Panc1 (cell line): ENCODE measurements around the gene MDN1. TPM values are rescaled to one million over a fixed set of nuclear protein-coding genes. Genes with fewer than 3 reads are reported as not detected.

Experiments
- ATAC-seq: fragments of 200-7000 bp; cut with Tn5 transposase; 2 replicates; pipeline ENCODE4 v1.9.1; 2020; ENCODE audit warnings: mild to moderate bottlenecking, moderate library complexity
- BruUV-seq: library from RNA; stranded (reverse); fragments of 400-500 nt; replicated peaks from 2 replicates; lab custom pipeline; 2021; lab: Mats Ljungman, UMichigan
- CTCF ChIA-PET: fragments of 300-600 bp; sonication (Branson Sonifier 250); formaldehyde crosslinking; loops from one replicate; lab custom pipeline; 2022; ENCODE audit warnings: antibody characterized with exemption; lab: Charles Lee
- POLR2A ChIA-PET: fragments of 300-600 bp; sonication (Branson Sonifier 250); formaldehyde crosslinking; loops from one replicate; lab custom pipeline; 2022; ENCODE audit warnings: antibody characterized with exemption; lab: Charles Lee
- DNase-seq: peaks from one replicate; pipeline ENCODE4 v3.0.0-alpha.2; 2010; ENCODE audit warnings: low read depth, low spot score
- H3K27ac ChIP-seq: 2 replicates; pipeline ENCODE4 v1.5.1; 2011; ENCODE audit warnings: mild to moderate bottlenecking, low read length, inconsistent platforms
- H3K27me3 ChIP-seq: fragments of 200-500 bp; sonication (Bioruptor generic); 2 replicates; pipeline ENCODE4 v1.6.0; 2014; ENCODE audit warnings: low read length, inconsistent platforms; ENCODE audit not compliant: control insufficient read depth, insufficient read depth
- H3K36me3 ChIP-seq: fragments of 200-500 bp; sonication (Bioruptor generic); 2 replicates; pipeline ENCODE4 v1.5.1; 2014; ENCODE audit warnings: inconsistent platforms, mild to moderate bottlenecking, low read length, moderate library complexity; ENCODE audit not compliant: control insufficient read depth, insufficient read depth
- H3K4me1 ChIP-seq: 2 replicates; pipeline ENCODE4 v1.5.1; 2011; ENCODE audit warnings: inconsistent platforms, mild to moderate bottlenecking, low read length, moderate library complexity; ENCODE audit not compliant: control insufficient read depth, insufficient read depth
- H3K4me3 ChIP-seq, 2 experiments: 2 replicates each; pipeline ENCODE4 v1.5.1; 2011 to 2012; ENCODE audit warnings: low read depth in 2 of 2, low read length in 2 of 2, mild to moderate bottlenecking in 2 of 2, inconsistent platforms in 1 of 2, moderate library complexity in 1 of 2
- H3K9me3 ChIP-seq: fragments of 200-500 bp; sonication (Bioruptor generic); 2 replicates; pipeline ENCODE4 v1.5.1; 2014; ENCODE audit warnings: low read depth, mild to moderate bottlenecking, inconsistent platforms, low read length, moderate library complexity; ENCODE audit not compliant: control insufficient read depth, insufficient read depth
- CTCF ChIP-seq: fragments of 450-650 bp; IDR thresholded peaks from 2 replicates; pipeline ENCODE4 v1.5.1; 2017; ENCODE audit warnings: mild to moderate bottlenecking
- POLR2AphosphoS5 ChIP-seq: IDR thresholded peaks from 2 replicates; pipeline ENCODE4 v1.6.1; 2012; ENCODE audit warnings: mild to moderate bottlenecking, low read depth, low read length, moderate library complexity
- REST ChIP-seq, 2 experiments: IDR thresholded peaks; 2 replicates each; pipeline ENCODE4 v1.6.1; 2011 to 2012; ENCODE audit warnings: low read depth in 2 of 2, control low read depth in 1 of 2, low read length in 1 of 2, mild to moderate bottlenecking in 1 of 2, moderate library complexity in 1 of 2; ENCODE audit not compliant: insufficient read depth in 1 of 2
- SIN3A ChIP-seq: IDR thresholded peaks from 2 replicates; pipeline ENCODE4 v1.6.1; 2012; ENCODE audit warnings: low read depth, mild to moderate bottlenecking, low read length, moderate library complexity, borderline replicate concordance; ENCODE audit not compliant: insufficient read depth
- TCF7L2 ChIP-seq: IDR thresholded peaks from 2 replicates; pipeline ENCODE4 v1.6.1; 2011; ENCODE audit warnings: mild to moderate bottlenecking, low read depth, low read length, inconsistent platforms
- in situ Hi-C: cut with HindIII; loops from 2 replicates; pipeline ENCODE4 v1.10.0; 2016; ENCODE audit warnings: low sequenced_read_pairs, low pct_unique_long_range_greater_than_20kb
- intact Hi-C: fragments of 100-400 bp; cut with micrococcal nuclease; formaldehyde crosslinking; loops from one replicate; pipeline ENCODE4 v1.10.0; 2022; ENCODE audit not compliant: unreplicated experiment
- total RNA-seq: library from RNA; stranded (reverse); gene quantifications from one replicate; pipeline ENCODE4 v1.2.1, GENCODE V29; 2021; ENCODE audit not compliant: unreplicated experiment

MDN1 gene
- total RNA-seq, 1 experiment from 2014 or later = 47.8 TPM

GRCh38 chr6:89670935-89671565 lies 148.5 kb downstream of the MDN1 start:
- H3K4me1 ChIP-seq = no peaks in the 10 kb centered on the region
- ChIA-PET POLR2A (no interaction called here), CTCF (no interaction called here)
- in situ Hi-C loops (no loop called here), intact Hi-C loops (no loop called here)
- ATAC-seq = no peak
- no TSS peak for BruUV-seq
- H3K27me3 ChIP-seq = no peaks in the 10 kb centered on the region
- no peak for TF ChIP-seq POLR2AphosphoS5
- no peak overlapping the region for H3K27ac ChIP-seq
- H3K36me3 ChIP-seq = peaks cover 43% of the 10 kb centered on the region
- DNase-seq = no peak
- no peak overlapping the region for H3K4me3 ChIP-seq
- no peaks in the 10 kb centered on the region for H3K9me3 ChIP-seq

- CTCF ChIA-PET = no interaction called here
These were observed 150.6 kb downstream of the MDN1 start for GRCh38 chr6:89669002-89669401.

More at GRCh38 chr6:89669002-89669401, 150.6 kb downstream of the MDN1 start:
- DNase-seq = no peak
- no TSS peak for BruUV-seq
- POLR2A ChIA-PET = no interaction called here
- Histone ChIP-seq H3K4me3 (no peak overlapping the region), H3K27ac (no peak overlapping the region), H3K4me1 (no peaks in the 10 kb centered on the region), H3K9me3 (no peaks in the 10 kb centered on the region), H3K27me3 (no peaks in the 10 kb centered on the region), H3K36me3 (peaks cover 42% of the 10 kb centered on the region)
- TF ChIP-seq POLR2AphosphoS5 = no peak
- TF ChIP-seq CTCF = no peak
- no peak for TF ChIP-seq SIN3A
- TF ChIP-seq REST (IDR thresholded peaks at IDR 0.05; ENCODE audit: insufficient read depth in 1 of 2, low read depth in 2 of 2, low read length in 1 of 2) = no peak
- no peak for TF ChIP-seq TCF7L2
- intact Hi-C loops = no loop called here
- in situ Hi-C loops = no loop called here
- no peak for ATAC-seq
